Endodermal cell (in vitro differentiated cells): ENCODE measurements around the gene GLOD4. TPM values are rescaled to one million over a fixed set of nuclear protein-coding genes. Genes with fewer than 3 reads are reported as not detected.
"Not testable (repeated sequence)": the region's sequence is repeated elsewhere in the genome, so short reads cannot be mapped to it uniquely, and the experiment has no call there.

Source experiments
- DNase-seq: peaks from one replicate; pipeline ENCODE4 v3.0.0-alpha.2; 2017
- H3K27ac ChIP-seq: 2 replicates; pipeline ENCODE4 v1.5.1; 2013; ENCODE audit warnings: mild to moderate bottlenecking, low read depth, low read length, moderate library complexity
- H3K27me3 ChIP-seq: 2 replicates; pipeline ENCODE4 v1.6.1; 2013; ENCODE audit warnings: mild to moderate bottlenecking, low read length, moderate library complexity; ENCODE audit not compliant: insufficient read depth, control insufficient read depth, poor library complexity, severe bottlenecking
- H3K36me3 ChIP-seq: 2 replicates; pipeline ENCODE4 v1.7.0; 2013; ENCODE audit warnings: mild to moderate bottlenecking, low read length, moderate library complexity; ENCODE audit not compliant: control insufficient read depth, insufficient read depth
- H3K4me1 ChIP-seq: one replicate; pipeline ENCODE4 v1.7.0; 2013; ENCODE audit warnings: low read length; ENCODE audit not compliant: control insufficient read depth, insufficient read depth
- H3K4me3 ChIP-seq: 2 replicates; pipeline ENCODE4 v1.5.1; 2013; ENCODE audit warnings: mild to moderate bottlenecking, low read length, moderate library complexity
- H3K9ac ChIP-seq: 2 replicates; pipeline ENCODE4 v1.6.1; 2013; ENCODE audit warnings: mild to moderate bottlenecking, low read length, moderate library complexity; ENCODE audit not compliant: poor library complexity, severe bottlenecking; ENCODE audit errors: extremely low read depth
- H3K9me3 ChIP-seq: 2 replicates; pipeline ENCODE4 v1.6.1; 2013; ENCODE audit warnings: mild to moderate bottlenecking, low read length, moderate library complexity; ENCODE audit not compliant: control insufficient read depth
- H3K27ac Mint-ChIP-seq: 2 replicates; pipeline ENCODE4 v1.8.0; 2020; ENCODE audit warnings: mixed read lengths
- H3K27me3 Mint-ChIP-seq: 2 replicates; pipeline ENCODE4 v1.8.0; 2021; ENCODE audit warnings: mild to moderate bottlenecking, mixed read lengths; ENCODE audit not compliant: insufficient read depth
- H3K36me3 Mint-ChIP-seq: 2 replicates; pipeline ENCODE4 v1.8.0; 2020; ENCODE audit warnings: low read depth, mixed read lengths
- H3K4me1 Mint-ChIP-seq: 2 replicates; pipeline ENCODE4 v1.8.0; 2020; ENCODE audit warnings: mixed read lengths
- H3K4me3 Mint-ChIP-seq: 2 replicates; pipeline ENCODE4 v1.8.0; 2020; ENCODE audit warnings: mild to moderate bottlenecking, moderate library complexity, mixed read lengths
- H3K9me3 Mint-ChIP-seq: 2 replicates; pipeline ENCODE4 v1.8.0; 2020; ENCODE audit warnings: mild to moderate bottlenecking, mixed read lengths
- CTCF ChIP-seq: fragments of 200-600 bp; sonication (generic); conservative IDR thresholded peaks from 2 replicates; pipeline ENCODE4 v1.5.0; 2021; ENCODE audit warnings: antibody characterized with exemption, mild to moderate bottlenecking
- WGBS, 2 experiments: methylation state at CpG; one replicate each; pipeline versions ENCODE4 v1.1.5 to v1.1.7; 2013; ENCODE audit warnings: missing lambda C conversion rate in 2 of 2, mixed read lengths in 1 of 2; ENCODE audit not compliant: insufficient coverage in 1 of 2, insufficient read length in 1 of 2; 5-methylcytosine and 5-hydroxymethylcytosine counted together
- total RNA-seq, 2 donors: library from RNA; stranded (reverse); fragmentation: NEBNext Ultra II Directional in 1 of 2; extraction: Animal tissue kit (Norgen Biotek cat#: 25700) in 1 of 2; gene quantifications; 2 replicates in 1 of 2; 3 replicates in 1 of 2; pipeline ENCODE4 v1.2.1, GENCODE V29; 2021

The GLOD4 gene
- total RNA-seq, 2 donors from 2014 or later: 81.6 to 95.1 TPM

- 94 to 96% methylated on average over 15 to 19 of the region's 19 CpGs for WGBS, 2 experiments
- no peak overlapping the region for H3K4me3 Mint-ChIP-seq
- peaks cover 19% of the 10 kb centered on the region for H3K4me1 Mint-ChIP-seq
- DNase-seq: peak; percentile 71
- TF ChIP-seq CTCF: no peak
- no peaks in the 10 kb centered on the region for H3K27me3 Mint-ChIP-seq
- Histone ChIP-seq H3K27me3 (no peaks in the 10 kb centered on the region), H3K4me1 (no peaks in the 10 kb centered on the region), H3K9ac (no peak overlapping the region), H3K4me3 (no peak overlapping the region), H3K36me3 (peaks cover 54% of the 10 kb centered on the region), H3K9me3 (no peaks in the 10 kb centered on the region), H3K27ac (no peak overlapping the region)
- H3K27ac Mint-ChIP-seq: no peak overlapping the region
- no peaks in the 10 kb centered on the region for H3K9me3 Mint-ChIP-seq
- H3K36me3 Mint-ChIP-seq: peaks cover 63% of the 10 kb centered on the region
These were observed 9.7 kb upstream of the GLOD4 start for GRCh38 chr17:791829-792228.

GRCh38 chr17:790874-791247, 8.8 kb upstream of the GLOD4 start:
- H3K27ac ChIP-seq, H3K4me3 Mint-ChIP-seq, H3K9me3 Mint-ChIP-seq, H3K27me3 Mint-ChIP-seq, H3K27ac Mint-ChIP-seq, H3K27me3 ChIP-seq, H3K9ac ChIP-seq, H3K4me1 ChIP-seq, H3K4me3 ChIP-seq, H3K9me3 ChIP-seq: not testable (repeated sequence)
- H3K36me3 ChIP-seq: peaks cover 45% of the 10 kb centered on the region
- 83 to 92% methylated on average over 2 to 7 of the region's 12 CpGs for WGBS, 2 experiments
- peaks cover 55% of the 10 kb centered on the region for H3K36me3 Mint-ChIP-seq
- peaks cover 19% of the 10 kb centered on the region for H3K4me1 Mint-ChIP-seq
- DNase-seq: peak; percentile 94

- DNase-seq: peak; percentile 98
These were observed 8.1 kb upstream of the GLOD4 start for GRCh38 chr17:789931-790873.

GRCh38 chr17:789160-789840, 7.2 kb upstream of the GLOD4 start:
- no peak overlapping the region for H3K4me3 Mint-ChIP-seq
- H3K27ac Mint-ChIP-seq: peak overlapping the region; percentile 35
- no peaks in the 10 kb centered on the region for H3K27me3 ChIP-seq
- H3K9me3 ChIP-seq: no peaks in the 10 kb centered on the region
- no peak for DNase-seq
- WGBS, 2 experiments: 97 to 99% methylated on average over 13 to 14 of the region's 14 CpGs
- peaks cover 53% of the 10 kb centered on the region for H3K36me3 Mint-ChIP-seq
- no peaks in the 10 kb centered on the region for H3K9me3 Mint-ChIP-seq
- peaks cover 53% of the 10 kb centered on the region for H3K36me3 ChIP-seq
- no peaks in the 10 kb centered on the region for H3K27me3 Mint-ChIP-seq
- H3K4me3 ChIP-seq: no peak overlapping the region
- H3K4me1 ChIP-seq: no peaks in the 10 kb centered on the region
- H3K27ac ChIP-seq: no peak overlapping the region
- no peak for TF ChIP-seq CTCF
- no peak overlapping the region for H3K9ac ChIP-seq
- peaks cover 9% of the 10 kb centered on the region for H3K4me1 Mint-ChIP-seq

More at GRCh38 chr17:789931-790873, 8.1 kb upstream of the GLOD4 start:
- H3K4me3 ChIP-seq, H3K27me3 Mint-ChIP-seq, H3K4me3 Mint-ChIP-seq, H3K9ac ChIP-seq, H3K27ac ChIP-seq, H3K4me1 ChIP-seq, H3K27me3 ChIP-seq, H3K9me3 Mint-ChIP-seq, H3K9me3 ChIP-seq: not testable (repeated sequence)
- Mint-ChIP-seq H3K36me3 (peaks cover 56% of the 10 kb centered on the region), H3K27ac (peak overlapping the region; percentile 35), H3K4me1 (peaks cover 16% of the 10 kb centered on the region)
- 85 to 89% methylated on average over 18 to 29 of the region's 38 CpGs for WGBS, 2 experiments
- peaks cover 45% of the 10 kb centered on the region for H3K36me3 ChIP-seq
